Skeletal muscle tissue (tissue), 4 donors: ENCODE measurements around the gene NFAM1. TPM values are rescaled to one million over a fixed set of nuclear protein-coding genes. Genes with fewer than 3 reads are reported as not detected.
A peak's percentile ranks its signal among the peaks of the same experiment; 100 is the strongest.

Experiments used
- H3K27ac ChIP-seq: one replicate; pipeline ENCODE4 v1.7.0; 2013; ENCODE audit warnings: mild to moderate bottlenecking, low read depth, low read length, inconsistent platforms
- H3K27me3 ChIP-seq, 3 donors: one replicate each; pipeline ENCODE4 v1.7.0; 2013; ENCODE audit warnings: low read length in 3 of 3; ENCODE audit not compliant: control insufficient read depth in 3 of 3, insufficient read depth in 3 of 3
- H3K36me3 ChIP-seq, 3 donors: one replicate each; pipeline ENCODE4 v1.7.0; 2013; ENCODE audit warnings: low read length in 3 of 3; ENCODE audit not compliant: control insufficient read depth in 3 of 3, insufficient read depth in 3 of 3
- H3K4me1 ChIP-seq, 3 donors: one replicate each; pipeline ENCODE4 v1.7.0; 2013; ENCODE audit warnings: low read length in 3 of 3, mild to moderate bottlenecking in 3 of 3; ENCODE audit not compliant: control insufficient read depth in 3 of 3, insufficient read depth in 3 of 3
- H3K4me3 ChIP-seq, 3 donors: one replicate each; pipeline ENCODE4 v1.7.0; 2013; ENCODE audit warnings: low read length in 3 of 3
- H3K9ac ChIP-seq, 3 donors: one replicate each; pipeline ENCODE4 v1.7.0; 2013; ENCODE audit warnings: low read length in 3 of 3, mild to moderate bottlenecking in 3 of 3, moderate library complexity in 2 of 3, low read depth in 1 of 3
- H3K9me3 ChIP-seq, 3 donors: one replicate each; pipeline ENCODE4 v1.7.0; 2013; ENCODE audit warnings: low read length in 3 of 3; ENCODE audit not compliant: control insufficient read depth in 3 of 3
- total RNA-seq: library from RNA; depleted of rRNA; stranded (reverse); fragments of >200 nt; gene quantifications from one replicate; pipeline ENCODE4 v1.2.3, GENCODE V29; 2014
- donor health status: Osteomylitis.

The NFAM1 gene
- total RNA-seq, 1 donor from 2014 or later = 0.52 TPM

DNA sequence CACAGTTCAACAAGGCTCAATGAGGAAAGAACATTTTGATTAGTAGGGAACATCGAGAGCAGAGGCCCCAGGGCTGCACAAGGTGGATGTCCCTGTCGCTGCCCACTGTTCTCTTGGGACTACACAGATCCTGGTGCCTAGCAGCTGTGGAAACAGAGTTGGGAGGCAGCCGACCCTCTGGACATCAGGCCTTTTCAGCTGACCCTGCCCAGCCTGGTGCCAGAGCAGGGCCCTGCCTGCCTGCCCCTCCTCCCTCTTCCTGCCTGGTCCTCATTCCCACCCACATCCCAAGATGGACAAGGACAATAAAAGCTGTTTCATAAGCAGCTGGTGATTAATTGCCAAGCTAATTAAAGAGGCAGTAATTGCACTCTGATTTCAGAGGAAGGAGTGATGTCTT is 60.7 kb downstream of the NFAM1 start:
- H3K9ac ChIP-seq = no peak overlapping the region
- no peaks in the 10 kb centered on the region for H3K9me3 ChIP-seq
- no peak overlapping the region for H3K27ac ChIP-seq
- no peak overlapping the region for H3K4me3 ChIP-seq
- no peaks in the 10 kb centered on the region for H3K36me3 ChIP-seq
- peaks cover 17 to 32% (median 22%) of the 10 kb centered on the region in 3 donors for H3K4me1 ChIP-seq
- H3K27me3 ChIP-seq = peaks cover 7 to 20% (median 19%) of the 10 kb centered on the region in 3 donors

DNA sequence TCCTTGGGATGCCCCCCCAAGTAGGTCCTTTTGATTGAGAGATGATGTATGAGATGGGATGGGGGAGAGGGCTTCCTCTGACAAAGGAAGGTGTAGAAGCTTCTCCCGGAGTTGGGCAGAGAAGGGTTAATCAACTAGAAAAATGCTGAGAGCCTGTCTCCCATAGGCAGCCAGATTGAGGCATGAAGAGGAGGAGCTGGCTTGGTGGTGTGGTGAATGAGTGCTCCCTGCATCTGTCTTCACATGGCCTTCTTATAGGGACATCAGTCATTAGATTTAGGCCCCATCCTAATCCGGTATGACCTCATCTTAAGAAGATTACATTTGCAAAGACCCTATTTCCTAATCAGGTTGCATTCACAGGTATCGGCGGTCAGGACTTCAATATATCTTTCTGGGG is 61.1 kb downstream of the NFAM1 start:
- Histone ChIP-seq H3K27ac (no peak overlapping the region), H3K36me3 (no peaks in the 10 kb centered on the region), H3K4me3 (no peak overlapping the region), H3K4me1 (peaks cover 18 to 35% (median 25%) of the 10 kb centered on the region in 3 donors), H3K27me3 (peaks cover 10 to 20% (median 19%) of the 10 kb centered on the region in 3 donors), H3K9me3 (no peaks in the 10 kb centered on the region), H3K9ac (no peak overlapping the region)

DNA sequence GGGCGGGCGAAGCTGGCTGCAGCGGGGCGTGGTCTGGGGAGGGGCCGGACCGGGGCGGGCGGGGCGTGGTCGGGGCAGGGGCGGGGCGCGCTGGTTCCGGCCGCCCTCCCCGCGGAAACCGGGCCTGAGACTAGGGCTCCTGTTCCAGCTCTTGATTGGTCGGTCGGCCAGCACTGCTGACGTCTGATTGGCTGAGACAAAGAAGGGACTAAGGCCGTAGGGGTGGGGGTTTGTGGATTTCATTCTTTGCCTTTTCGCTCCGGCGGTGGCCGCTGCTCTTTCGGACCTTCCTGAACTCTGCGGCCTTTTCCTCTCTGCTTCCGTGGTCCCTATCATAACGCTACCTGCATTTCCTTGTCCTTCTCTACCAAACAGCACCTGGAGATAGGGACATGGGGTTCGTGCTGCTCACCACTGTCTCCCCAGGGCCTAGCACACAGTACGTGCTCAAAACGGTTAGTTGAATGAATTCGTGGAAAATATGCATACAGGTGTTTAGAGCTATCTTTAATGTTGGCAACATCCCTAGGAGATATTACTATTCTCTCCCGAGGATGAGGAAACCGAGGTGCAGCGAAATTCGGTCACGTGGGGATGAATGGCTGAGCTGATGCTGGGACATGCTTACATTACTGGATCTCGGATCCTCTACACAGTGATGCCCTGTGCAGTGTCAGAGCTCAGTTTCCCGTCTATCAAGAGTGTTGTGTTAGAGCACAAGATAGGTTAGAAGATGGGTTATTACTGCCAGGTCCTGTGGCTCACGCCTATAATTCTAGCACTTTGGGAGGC is 62.8 kb downstream of the NFAM1 start:
- H3K4me1 ChIP-seq = peaks cover 28 to 38% (median 33%) of the 10 kb centered on the region in 3 donors
- H3K27ac ChIP-seq = no peak overlapping the region
- H3K9ac ChIP-seq = peak overlapping the region; percentile 40 to 68 (median 62)
- H3K27me3 ChIP-seq = peaks cover 14 to 27% (median 20%) of the 10 kb centered on the region in 3 donors
- no peaks in the 10 kb centered on the region for H3K9me3 ChIP-seq
- no peaks in the 10 kb centered on the region for H3K36me3 ChIP-seq
- H3K4me3 ChIP-seq = peak overlapping the region; percentile 89 to 91 (median 90)

DNA sequence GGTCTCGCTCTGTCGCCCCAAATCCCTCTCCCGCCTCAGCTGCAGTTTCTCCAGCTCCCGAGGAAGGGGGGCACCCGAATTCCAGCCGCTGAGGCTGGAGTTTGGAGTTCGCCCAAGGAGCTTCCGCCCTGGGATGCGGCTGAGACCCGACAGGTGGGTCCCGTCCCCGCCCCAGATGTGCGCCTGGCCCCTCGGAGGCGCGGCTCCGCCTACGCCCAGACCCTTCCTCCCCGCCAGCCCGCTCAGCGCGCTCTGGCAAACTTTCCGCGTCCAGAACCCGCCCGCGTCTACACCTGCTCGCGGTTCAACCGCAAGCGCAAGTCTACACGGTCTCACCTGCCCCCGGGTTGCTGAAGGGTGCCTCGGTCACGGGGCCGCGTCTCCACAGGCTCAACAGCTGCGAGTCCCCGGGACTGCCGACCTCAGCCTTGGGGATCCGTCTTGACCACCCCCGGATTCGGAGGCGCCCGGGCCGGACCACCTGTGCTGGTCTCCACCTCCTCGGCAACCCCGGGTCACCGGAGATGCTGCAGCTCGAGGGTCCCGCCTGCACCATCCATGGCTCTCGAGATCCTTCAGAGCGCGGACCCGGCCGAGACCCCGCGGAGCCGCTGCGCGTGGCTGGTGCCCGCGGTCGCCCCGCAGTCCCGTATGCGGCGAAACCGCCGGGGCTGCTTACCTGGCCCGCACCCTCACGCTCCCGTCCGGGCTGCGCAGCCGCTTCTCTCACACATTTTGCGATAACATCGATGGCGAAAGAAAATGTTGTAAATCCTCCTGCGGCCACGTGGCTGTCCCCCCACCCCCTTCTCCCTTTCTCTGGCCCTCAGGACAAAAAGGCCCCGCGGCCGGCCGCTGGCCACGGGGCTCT is 63.6 kb downstream of the NFAM1 start:
- Histone ChIP-seq H3K9ac (peak overlapping the region in 2 of 3 donors; percentile 23 to 62), H3K36me3 (no peaks in the 10 kb centered on the region), H3K27ac (no peak overlapping the region)

DNA sequence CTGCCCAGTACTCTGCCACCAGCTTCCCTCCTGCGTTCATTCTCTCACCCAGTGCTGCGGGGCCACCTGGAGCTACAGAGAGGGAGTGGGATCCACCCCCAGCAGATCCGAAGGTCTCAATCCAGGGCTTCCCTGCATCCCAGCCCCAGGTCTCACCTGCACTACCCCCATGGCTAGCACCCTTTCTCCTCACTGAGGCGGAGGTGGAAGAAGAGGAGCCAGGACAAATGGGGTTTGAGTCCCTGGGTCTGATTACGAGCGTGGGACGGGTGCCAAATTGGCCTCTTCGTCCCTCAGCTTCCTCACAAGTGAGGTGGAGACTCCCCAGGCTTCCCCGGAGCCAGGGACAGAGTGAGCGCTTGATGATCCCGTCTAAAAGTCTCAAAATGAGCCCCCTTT is 64.2 kb downstream of the NFAM1 start:
- H3K4me1 ChIP-seq = peaks cover 28 to 38% (median 33%) of the 10 kb centered on the region in 3 donors
- peak overlapping the region in 2 of 3 donors; percentile 14 to 62 for H3K9ac ChIP-seq
- peaks cover 14 to 27% (median 20%) of the 10 kb centered on the region in 3 donors for H3K27me3 ChIP-seq

More for the DNA sequence above, 63.6 kb downstream of the NFAM1 start:
- no peaks in the 10 kb centered on the region for H3K9me3 ChIP-seq
- H3K4me3 ChIP-seq = peak overlapping the region; percentile 51 to 74 (median 68)
- peaks cover 28 to 38% (median 33%) of the 10 kb centered on the region in 3 donors for H3K4me1 ChIP-seq
- peaks cover 14 to 27% (median 20%) of the 10 kb centered on the region in 3 donors for H3K27me3 ChIP-seq

DNA sequence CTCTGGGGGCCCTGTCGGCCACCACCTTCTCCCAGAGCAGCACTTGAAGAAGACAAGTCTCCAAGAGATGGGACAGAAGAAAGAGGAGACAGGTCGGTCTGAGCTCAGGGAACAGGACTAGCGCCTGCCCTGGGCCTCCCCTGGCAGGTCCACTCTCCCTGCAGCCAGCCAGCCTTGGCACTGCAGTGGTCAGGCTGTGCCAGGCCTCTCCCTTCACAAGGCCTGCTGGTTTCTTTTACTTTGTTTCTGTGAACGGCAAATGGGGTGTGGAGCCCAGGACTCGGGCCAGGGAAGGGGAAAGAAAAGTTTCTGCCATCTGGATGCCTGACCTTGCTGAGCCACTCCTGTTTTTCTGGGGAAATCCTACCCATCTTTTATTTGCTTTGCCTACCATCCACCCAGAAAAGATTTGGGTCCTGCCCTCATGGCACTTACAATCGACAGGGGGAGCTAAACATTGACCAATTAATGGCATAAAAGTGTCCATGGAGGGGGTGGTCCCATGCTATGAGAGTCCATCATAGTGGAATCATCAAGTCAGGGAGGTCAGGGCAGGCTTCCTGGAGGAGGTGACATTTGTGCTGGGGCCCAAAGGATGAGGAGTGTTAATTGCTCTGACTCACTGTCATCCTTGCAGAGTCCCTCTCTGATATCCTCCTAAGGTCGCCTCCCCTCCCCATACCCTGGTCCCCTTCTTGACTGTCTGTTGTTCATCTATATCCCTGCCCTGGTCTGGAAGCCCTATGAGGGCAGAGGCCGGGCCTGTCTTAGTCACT is 65.2 kb downstream of the NFAM1 start:
- Histone ChIP-seq H3K9me3 (no peaks in the 10 kb centered on the region), H3K9ac (no peak overlapping the region), H3K27me3 (peaks cover 21 to 27% (median 26%) of the 10 kb centered on the region in 3 donors), H3K4me1 (peaks cover 28 to 38% (median 33%) of the 10 kb centered on the region in 3 donors), H3K4me3 (no peak overlapping the region), H3K36me3 (no peaks in the 10 kb centered on the region), H3K27ac (no peak overlapping the region)

More for the DNA sequence above, 64.2 kb downstream of the NFAM1 start:
- Histone ChIP-seq H3K4me3 (peak overlapping the region; percentile 10 to 74 (median 68)), H3K27ac (no peak overlapping the region), H3K36me3 (no peaks in the 10 kb centered on the region), H3K9me3 (no peaks in the 10 kb centered on the region)

DNA sequence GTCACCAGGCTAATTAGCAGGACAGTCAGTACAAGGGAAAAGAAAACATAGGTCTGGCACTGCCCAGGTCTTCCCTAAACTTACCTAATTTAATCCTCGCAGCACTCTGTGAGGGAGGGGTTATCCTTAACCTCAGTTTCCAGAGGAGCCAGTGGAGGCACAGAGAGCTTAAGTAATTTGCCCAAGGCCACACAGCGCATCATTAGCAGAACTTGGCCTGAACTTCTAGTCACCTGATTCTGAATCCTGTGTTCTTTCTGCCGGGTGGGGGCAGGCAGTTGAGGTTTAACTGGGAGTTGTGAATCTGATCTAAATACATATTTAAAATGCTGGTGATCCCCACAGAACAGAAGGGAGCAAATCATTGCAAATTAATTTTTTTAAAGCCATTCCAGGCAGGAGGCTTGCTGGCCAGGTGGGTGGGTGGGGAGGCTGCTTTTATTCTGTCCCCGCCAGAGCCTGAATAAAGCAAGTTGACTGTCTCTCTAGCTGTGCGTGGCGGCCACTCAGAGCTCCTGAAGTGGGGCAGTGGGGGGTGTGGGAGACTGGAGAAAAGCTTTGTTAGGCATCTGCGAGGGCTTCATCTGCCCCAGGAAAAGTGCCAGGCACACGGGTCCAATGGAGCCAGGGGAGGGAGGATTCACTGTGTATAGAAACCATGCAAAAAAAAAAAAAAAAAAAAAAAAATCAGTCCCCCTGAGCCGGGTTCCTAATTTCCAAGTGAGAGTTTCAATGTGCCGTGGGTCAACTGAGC is 66.1 kb downstream of the NFAM1 start:
- H3K9me3 ChIP-seq = no peaks in the 10 kb centered on the region
- H3K4me3 ChIP-seq = no peak overlapping the region
- H3K4me1 ChIP-seq = peaks cover 28 to 38% (median 33%) of the 10 kb centered on the region in 3 donors
- peak overlapping the region in 1 of 3 donors; percentile 8 for H3K9ac ChIP-seq
- no peaks in the 10 kb centered on the region for H3K36me3 ChIP-seq
- H3K27me3 ChIP-seq = peaks cover 24 to 27% (median 26%) of the 10 kb centered on the region in 3 donors
- H3K27ac ChIP-seq = no peak overlapping the region

DNA sequence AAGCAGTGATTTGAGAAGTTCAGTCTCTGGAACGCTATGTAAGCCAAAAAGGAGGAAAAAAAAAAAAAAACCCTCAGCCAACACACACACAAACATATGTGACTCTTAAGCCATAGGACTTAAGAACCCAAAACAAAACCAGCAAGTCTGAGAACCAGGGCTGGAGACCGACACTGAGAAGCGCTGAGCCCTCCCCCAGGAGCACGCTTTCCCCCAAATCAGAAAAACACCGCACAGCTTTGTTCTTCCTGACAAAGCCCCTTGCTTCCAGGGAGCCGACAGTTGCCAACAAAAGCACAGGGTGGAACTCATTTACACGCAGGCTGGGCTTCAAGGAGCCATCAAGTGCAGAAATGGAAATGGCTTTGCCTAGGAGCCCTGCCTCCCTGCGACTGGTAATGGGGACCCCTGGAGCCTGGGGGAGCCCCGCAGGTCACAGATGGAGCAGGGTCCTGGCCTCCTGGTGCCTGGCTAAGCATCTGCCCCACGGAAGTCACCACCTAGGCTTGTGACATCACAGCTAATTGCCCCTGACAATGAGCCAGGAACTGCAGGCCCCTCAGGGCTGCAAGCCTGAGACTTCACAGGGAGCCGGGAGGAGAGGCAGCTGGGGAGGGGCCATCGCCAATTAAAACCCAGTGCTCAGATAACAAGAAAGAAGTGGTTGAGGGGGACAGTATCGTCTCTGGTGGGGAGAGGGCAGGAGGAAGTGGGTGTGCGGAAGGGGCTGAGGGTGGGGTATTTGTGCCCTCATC is 66.9 kb downstream of the NFAM1 start:
- Histone ChIP-seq H3K4me1 (peaks cover 28 to 38% (median 33%) of the 10 kb centered on the region in 3 donors), H3K36me3 (no peaks in the 10 kb centered on the region), H3K9ac (peak overlapping the region; percentile 8 to 33 (median 19)), H3K27ac (peak overlapping the region; percentile 60), H3K27me3 (peaks cover 22 to 27% (median 26%) of the 10 kb centered on the region in 3 donors), H3K4me3 (peak overlapping the region in 1 of 3 donors; percentile 54), H3K9me3 (no peaks in the 10 kb centered on the region)
